Calu3 (cell line): ENCODE measurements around the gene CREB3L4. TPM values are rescaled to one million over a fixed set of nuclear protein-coding genes. Genes with fewer than 3 reads are reported as not detected.
A peak's percentile ranks its signal among the peaks of the same experiment; 100 is the strongest.

Experiments used
- BruUV-seq: library from RNA; stranded (reverse); fragments of 400-500 nt; replicated peaks from 2 replicates; lab custom pipeline; 2021; lab: Mats Ljungman, UMichigan
- CTCF ChIA-PET: fragments of 300-600 bp; sonication (Branson Sonifier 250); formaldehyde crosslinking; loops from one replicate; lab custom pipeline; 2022; ENCODE audit warnings: antibody characterized with exemption; lab: Charles Lee
- DNase-seq: peaks from one replicate; pipeline ENCODE4 v3.0.0; 2022
- H3K27ac Mint-ChIP-seq: one replicate; pipeline ENCODE4 v1.8.0; 2022; ENCODE audit warnings: mixed read lengths; ENCODE audit not compliant: unreplicated experiment
- H3K27me3 Mint-ChIP-seq: one replicate; pipeline ENCODE4 v1.8.0; 2022; ENCODE audit warnings: mixed read lengths; ENCODE audit not compliant: unreplicated experiment
- H3K36me3 Mint-ChIP-seq: one replicate; pipeline ENCODE4 v1.8.0; 2022; ENCODE audit warnings: mild to moderate bottlenecking, moderate library complexity, mixed read lengths; ENCODE audit not compliant: insufficient read depth, unreplicated experiment
- H3K4me1 Mint-ChIP-seq: one replicate; pipeline ENCODE4 v1.8.0; 2022; ENCODE audit warnings: mild to moderate bottlenecking, low read depth, mixed read lengths; ENCODE audit not compliant: unreplicated experiment
- H3K4me3 Mint-ChIP-seq: one replicate; pipeline ENCODE4 v1.8.0; 2022; ENCODE audit warnings: mild to moderate bottlenecking, low read depth, moderate library complexity, mixed read lengths; ENCODE audit not compliant: unreplicated experiment
- H3K9me3 Mint-ChIP-seq: one replicate; pipeline ENCODE4 v1.8.0; 2022; ENCODE audit warnings: low read depth, mixed read lengths; ENCODE audit not compliant: unreplicated experiment
- intact Hi-C: fragments of 100-400 bp; cut with micrococcal nuclease; formaldehyde crosslinking; loops from one replicate; pipeline ENCODE4 v1.10.0; 2022; ENCODE audit not compliant: unreplicated experiment
- total RNA-seq: library from RNA; stranded (reverse); gene quantifications from 2 replicates; pipeline ENCODE4 v1.2.3, GENCODE V29; 2022
- TF ChIP-seq, protein P1 (sequence below): fragments of 200-600 bp; IDR thresholded peaks from one replicate; pipeline ENCODE4 v1.8.0; 2022; ENCODE audit warnings: antibody characterized with exemption; ENCODE audit not compliant: unreplicated experiment

The CREB3L4 gene
- total RNA-seq, 1 experiment from 2014 or later = 26.5 TPM

DNA sequence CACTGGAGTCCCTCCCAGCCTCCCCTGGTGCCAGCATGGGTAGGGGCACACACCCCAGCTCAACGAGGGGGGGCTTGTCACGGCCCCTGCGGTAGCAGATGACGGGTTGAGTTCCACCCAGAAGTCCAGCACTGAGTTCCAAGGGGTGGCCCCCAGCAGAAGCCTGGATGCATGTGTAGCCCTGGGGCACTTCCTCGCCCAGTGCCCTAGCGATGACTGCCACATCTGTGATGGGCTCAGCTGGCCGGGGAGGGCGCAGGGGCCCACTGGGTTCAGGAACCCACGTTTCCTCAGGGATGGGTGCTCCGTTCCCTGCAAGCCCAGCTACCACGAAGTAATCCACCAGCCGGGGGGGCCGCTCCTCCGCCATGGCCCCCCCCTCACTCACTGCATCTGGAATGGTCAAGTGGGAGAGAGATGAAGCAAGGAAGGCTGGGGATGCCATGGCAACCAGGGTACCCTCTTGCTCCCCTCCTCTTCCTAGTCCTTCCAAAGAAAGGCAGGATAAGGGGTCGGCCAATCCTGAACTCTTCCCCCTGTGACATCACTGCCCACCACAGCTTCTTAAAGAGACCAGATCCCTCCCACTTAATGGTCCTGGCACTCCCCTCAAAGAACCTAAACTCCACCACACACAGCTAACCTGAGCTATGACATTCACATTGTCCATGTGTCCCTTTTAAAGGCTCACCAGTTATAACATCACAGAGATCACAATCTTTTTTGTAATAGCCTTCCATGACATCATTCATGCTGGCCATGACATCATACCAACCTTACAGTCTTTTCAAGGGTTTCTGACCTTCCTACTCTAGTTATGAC is 23.5 kb upstream of the CREB3L4 start:
- CTCF ChIA-PET = interaction anchor here (0.6 to 1.2 kb wide), 5 partner anchors 9 to 40 kb away, joined by 3 to 6 read pairs (median 3); partner anchors contain the start of genes CRTC2 and GATAD2B
- H3K4me1 Mint-ChIP-seq = peaks cover 17% of the 10 kb centered on the region
- BruUV-seq = no TSS peak
- H3K36me3 Mint-ChIP-seq = peaks cover 55% of the 10 kb centered on the region
- H3K9me3 Mint-ChIP-seq = no peaks in the 10 kb centered on the region
- no peaks in the 10 kb centered on the region for H3K27me3 Mint-ChIP-seq
- DNase-seq = no peak
- TF ChIP-seq, protein P1, sequence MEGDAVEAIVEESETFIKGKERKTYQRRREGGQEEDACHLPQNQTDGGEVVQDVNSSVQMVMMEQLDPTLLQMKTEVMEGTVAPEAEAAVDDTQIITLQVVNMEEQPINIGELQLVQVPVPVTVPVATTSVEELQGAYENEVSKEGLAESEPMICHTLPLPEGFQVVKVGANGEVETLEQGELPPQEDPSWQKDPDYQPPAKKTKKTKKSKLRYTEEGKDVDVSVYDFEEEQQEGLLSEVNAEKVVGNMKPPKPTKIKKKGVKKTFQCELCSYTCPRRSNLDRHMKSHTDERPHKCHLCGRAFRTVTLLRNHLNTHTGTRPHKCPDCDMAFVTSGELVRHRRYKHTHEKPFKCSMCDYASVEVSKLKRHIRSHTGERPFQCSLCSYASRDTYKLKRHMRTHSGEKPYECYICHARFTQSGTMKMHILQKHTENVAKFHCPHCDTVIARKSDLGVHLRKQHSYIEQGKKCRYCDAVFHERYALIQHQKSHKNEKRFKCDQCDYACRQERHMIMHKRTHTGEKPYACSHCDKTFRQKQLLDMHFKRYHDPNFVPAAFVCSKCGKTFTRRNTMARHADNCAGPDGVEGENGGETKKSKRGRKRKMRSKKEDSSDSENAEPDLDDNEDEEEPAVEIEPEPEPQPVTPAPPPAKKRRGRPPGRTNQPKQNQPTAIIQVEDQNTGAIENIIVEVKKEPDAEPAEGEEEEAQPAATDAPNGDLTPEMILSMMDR = no peak
- intact Hi-C loops = no loop called here
- peak overlapping the region; percentile 18 for H3K27ac Mint-ChIP-seq
- H3K4me3 Mint-ChIP-seq = peak overlapping the region; percentile 86

DNA sequence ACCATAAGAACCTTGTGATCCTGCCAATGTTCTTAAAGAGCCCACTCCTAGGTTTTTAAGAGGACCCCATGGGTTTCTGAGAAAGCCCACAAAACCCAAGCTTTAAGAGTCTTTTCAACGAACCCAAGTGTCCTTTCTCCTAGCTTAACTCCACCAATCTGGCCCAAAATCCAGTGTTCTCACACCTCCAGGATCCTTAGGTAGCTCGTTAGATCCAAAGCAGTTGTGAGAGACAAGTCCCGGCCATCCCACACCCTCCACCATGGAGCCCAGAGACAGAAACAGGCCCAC is 22.9 kb upstream of the CREB3L4 start:
- DNase-seq = no peak
- H3K9me3 Mint-ChIP-seq = no peaks in the 10 kb centered on the region
- intact Hi-C loops = loop anchor here (1.0 kb wide), 1 partner anchor 42 kb away; the partner anchor contains the start of gene RAB13
- peaks cover 50% of the 10 kb centered on the region for H3K36me3 Mint-ChIP-seq
- TF ChIP-seq, protein P1 = no peak
- H3K27ac Mint-ChIP-seq = peak overlapping the region; percentile 18
- no peaks in the 10 kb centered on the region for H3K27me3 Mint-ChIP-seq
- CTCF ChIA-PET = interaction anchor here (1.2 kb wide), 1 partner anchor 22 kb away, joined by 3 read pairs; the partner anchor contains the start of gene GATAD2B
- H3K4me3 Mint-ChIP-seq = peak overlapping the region; percentile 86
- peaks cover 17% of the 10 kb centered on the region for H3K4me1 Mint-ChIP-seq
- TSS peak; percentile 15 for BruUV-seq

DNA sequence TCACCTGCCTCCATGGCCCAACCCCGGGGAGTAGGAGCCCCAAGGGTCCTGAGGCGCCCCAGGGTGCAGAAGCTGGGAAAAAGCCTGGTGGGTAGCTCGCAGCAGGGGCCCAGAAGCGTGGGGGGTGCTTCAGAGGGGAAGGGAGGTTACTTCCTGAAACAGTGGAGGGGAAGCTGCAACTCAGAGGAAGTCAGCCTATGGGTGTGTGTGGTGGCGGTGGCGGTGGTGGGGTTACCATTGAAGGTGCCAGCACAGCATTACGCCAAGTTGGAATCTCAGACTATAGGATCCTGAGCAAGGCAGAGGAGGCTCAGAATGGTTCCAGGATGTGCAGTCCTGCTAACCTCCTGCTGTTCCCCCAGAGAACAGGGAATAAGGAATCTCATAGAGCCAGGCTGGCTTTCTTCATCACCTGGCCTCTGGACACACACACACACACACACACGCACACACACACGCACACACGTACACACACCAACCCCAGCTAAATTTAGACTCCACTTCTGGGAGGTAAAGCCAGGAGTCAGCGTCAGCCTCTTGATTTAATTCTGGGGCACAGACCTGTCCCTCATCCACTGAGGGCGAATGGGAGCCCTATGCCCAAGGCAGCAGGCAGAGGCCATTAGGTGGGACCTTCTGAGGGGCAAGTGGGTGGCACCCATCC is 22.4 kb upstream of the CREB3L4 start:
- no peaks in the 10 kb centered on the region for H3K9me3 Mint-ChIP-seq
- BruUV-seq = no TSS peak
- peak overlapping the region; percentile 59 for H3K27ac Mint-ChIP-seq
- peaks cover 17% of the 10 kb centered on the region for H3K4me1 Mint-ChIP-seq
- CTCF ChIA-PET = interaction anchor here (1.0 to 1.9 kb wide), 5 partner anchors 14 to 124 kb away, joined by 3 to 9 read pairs (median 4); partner anchors contain the start of genes GATAD2B and SLC39A1
- H3K36me3 Mint-ChIP-seq = peaks cover 50% of the 10 kb centered on the region
- peak overlapping the region; percentile 86 for H3K4me3 Mint-ChIP-seq
- intact Hi-C loops = loop anchor here (1.0 kb wide), 1 partner anchor 41 kb away; the partner anchor contains the start of gene RAB13
- DNase-seq = peak; percentile 35
- TF ChIP-seq, protein P1 = no peak
- no peaks in the 10 kb centered on the region for H3K27me3 Mint-ChIP-seq

DNA sequence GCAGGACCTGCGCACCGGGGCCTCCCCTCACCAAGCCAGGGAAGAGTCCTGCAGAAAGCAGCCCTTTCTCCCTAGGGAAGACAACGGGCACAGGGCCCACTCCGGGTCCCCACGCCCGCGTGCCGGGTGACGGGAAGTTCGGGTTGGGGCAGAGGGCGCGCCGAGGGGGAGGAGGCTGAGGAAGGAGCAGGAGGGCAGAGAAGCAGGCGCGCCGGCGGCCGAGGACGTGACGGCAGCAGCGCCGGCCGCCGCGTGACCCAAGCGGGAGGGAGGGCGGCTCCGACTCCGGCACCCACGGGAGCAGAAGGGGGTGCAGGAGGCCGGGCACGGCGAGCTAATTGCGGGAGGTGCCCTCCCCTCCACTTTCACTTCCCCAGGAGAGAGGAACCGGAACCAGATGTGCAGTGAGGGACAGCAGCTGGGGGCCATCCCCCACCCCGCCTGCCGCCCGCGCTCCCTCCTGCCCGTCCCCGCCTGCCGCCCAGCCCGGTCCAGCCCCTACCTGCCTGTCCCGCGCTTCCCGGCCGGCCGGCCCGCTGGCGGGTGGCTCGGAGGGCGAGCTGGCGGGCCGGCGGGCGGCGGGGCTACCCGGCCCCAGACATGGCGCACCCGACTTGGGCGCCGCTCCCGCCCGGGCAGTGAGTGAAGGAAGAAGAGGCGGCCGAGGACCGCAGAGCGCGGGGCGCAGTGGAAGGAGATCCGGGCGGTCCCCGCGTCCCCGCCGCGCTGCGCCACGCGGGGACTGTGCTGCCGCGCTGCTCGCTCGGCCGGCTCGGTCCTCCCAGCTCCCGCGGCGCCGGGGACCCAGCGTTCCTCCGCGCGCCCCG is 21.7 kb upstream of the CREB3L4 start:
- TF ChIP-seq, protein P1 = no peak
- peaks cover 17% of the 10 kb centered on the region for H3K4me1 Mint-ChIP-seq
- H3K27me3 Mint-ChIP-seq = no peaks in the 10 kb centered on the region
- intact Hi-C loops = loop anchor here (1.0 kb wide), 1 partner anchor 40 kb away; the partner anchor contains the start of gene RAB13
- no TSS peak for BruUV-seq
- H3K36me3 Mint-ChIP-seq = peaks cover 47% of the 10 kb centered on the region
- DNase-seq = peak; percentile 68
- H3K4me3 Mint-ChIP-seq = peak overlapping the region; percentile 86
- H3K9me3 Mint-ChIP-seq = no peaks in the 10 kb centered on the region
- peak overlapping the region; percentile 59 for H3K27ac Mint-ChIP-seq
- CTCF ChIA-PET = interaction anchor here (0.7 to 1.9 kb wide), 14 partner anchors 12 to 160 kb away, joined by 3 to 9 read pairs (median 3); partner anchors contain the start of genes CREB3L4, CRTC2, RAB13 and SLC39A1
